Adrenal gland (tissue), 12 donors: ENCODE data around the gene EXOC6B. TPM values are rescaled to one million over a fixed set of nuclear protein-coding genes. Genes with fewer than 3 reads are reported as not detected.

Source experiments
- DNase-seq, 7 donors: peaks; one replicate each; pipeline ENCODE4 v3.0.0-alpha.2; 2019 to 2020
- H3K27ac ChIP-seq, 5 donors: fragments of 200-600 bp; sonication (generic) in 4 of 5; 1 replicate in 3 of 5; 2 replicates in 2 of 5; pipeline versions ENCODE4 v1.5.1 to v1.8.0; 2016 to 2020; ENCODE audit warnings: mild to moderate bottlenecking in 1 of 5
- H3K27me3 ChIP-seq: fragments of 200-600 bp; 2 replicates; pipeline ENCODE4 v1.8.0; 2021
- H3K36me3 ChIP-seq, 2 donors: fragments of 200-600 bp; replicated peaks in 1 of 2; 1 replicate in 1 of 2; 2 replicates in 1 of 2; pipeline versions ENCODE4 v1.5.1 to v1.8.0; 2018 to 2022
- H3K4me1 ChIP-seq, 2 donors: fragments of 200-600 bp; replicated peaks in 1 of 2; 1 replicate in 1 of 2; 2 replicates in 1 of 2; pipeline versions ENCODE4 v1.5.1 to v1.8.0; 2018 to 2021
- H3K4me3 ChIP-seq, 4 donors: fragments of 200-600 bp; sonication (generic) in 3 of 4; one replicate each; pipeline ENCODE4 v1.5.1; 2016 to 2018
- H3K9me3 ChIP-seq, 3 donors: fragments of 200-600 bp; sonication (generic) in 1 of 3; replicated peaks in 1 of 3; 1 replicate in 2 of 3; 2 replicates in 1 of 3; pipeline versions ENCODE4 v1.5.1 to v1.8.0; 2016 to 2021
- CTCF ChIP-seq, 6 experiments: fragments of 450-650 bp in 4 of 6; fragments of 200-600 bp in 2 of 6; sonication (generic) in 1 of 6; IDR thresholded peaks; 1 replicate in 5 of 6; 2 replicates in 1 of 6; pipeline versions ENCODE4 v1.5.1 to v1.8.0; 2016 to 2021; ENCODE audit warnings: antibody characterized with exemption in 6 of 6, mild to moderate bottlenecking in 2 of 6, moderate library complexity in 1 of 6
- POLR2A ChIP-seq, 2 donors: fragments of 450-650 bp; IDR thresholded peaks; one replicate each; pipeline ENCODE4 v1.6.1; 2017; ENCODE audit warnings: antibody characterized with exemption in 2 of 2, mild to moderate bottlenecking in 2 of 2, moderate library complexity in 1 of 2
- WGBS, 4 donors: extraction: QIAGEN DNeasy Blood & Tissue Kit in 2 of 4; methylation state at CpG; one replicate each; pipeline versions ENCODE4 v1.1.5 to v1.1.7; 2013 to 2017; 5-methylcytosine and 5-hydroxymethylcytosine counted together
- intact Hi-C, 2 donors: fragments of 100-400 bp; cut with DNase I; formaldehyde crosslinking; loops; one replicate each; pipeline versions ENCODE4 v1.14.1 to v1.15.0; 2022 to 2023
- polyA plus RNA-seq, 3 donors: library from polyadenylated mRNA; stranded (reverse); fragments of 200-250 nt in 2 of 3; fragments of 350-450 nt in 1 of 3; fragmentation: Illumina TruSeq in 1 of 3; extraction: RNeasy Lipid Tissue Mini Kit (QIAGEN cat#74804) in 1 of 3; gene quantifications; one replicate each; pipeline ENCODE4 v1.2.3, GENCODE V29; 2013 to 2014
- total RNA-seq, 9 donors: library from RNA; depleted of rRNA in 4 of 9; stranded (reverse); fragments of >200 nt in 4 of 9; fragments of 120-200 nt in 1 of 9; fragmentation: NEBNext Ultra II Directional in 1 of 9; extraction: Animal tissue kit (Norgen Biotek cat#: 25700) in 1 of 9; gene quantifications; one replicate each; pipeline versions ENCODE4 v1.1.0 to v1.2.4, GENCODE V29; 2013 to 2023
- donor health status: healthy with polysubstance abuse.
- donor health status: Bipolar disorder and iron deficiency.
- donor health status: DM: yes; HTN: yes; CAD: no.
- donor health status: DM: no; HTN: no; CAD: no.
- donor health status: DM: no; HTN: no; CAD: no.
- donor health status: DM: yes; HTN: yes; CAD: no.

Gene EXOC6B
- total and polyA plus RNA-seq, 12 donors = 6.0 to 92.6 (median 50.6) TPM

GRCh38 chr2:72255540-72255939, 570.3 kb downstream of the EXOC6B start:
- 97 to 100% (median 99%) methylated on average over 1 of the region's 1 CpG for WGBS, 4 donors
- H3K9me3 ChIP-seq = no peaks in the 10 kb centered on the region
- intact Hi-C loops = no loop called here
- H3K27ac ChIP-seq = no peak overlapping the region
- TF ChIP-seq CTCF (IDR thresholded peaks at IDR 0.05) (no peak), POLR2A (IDR thresholded peaks at IDR 0.05) (no peak)
- H3K4me1 ChIP-seq = no peaks in the 10 kb centered on the region
- no peak overlapping the region for H3K4me3 ChIP-seq
- H3K27me3 ChIP-seq = no peaks in the 10 kb centered on the region
- no peaks in the 10 kb centered on the region for H3K36me3 ChIP-seq
- DNase-seq = no peak

GRCh38 chr2:72254831-72255451, 570.9 kb downstream of the EXOC6B start:
- 92 to 100% (median 100%) methylated on average over 1 of the region's 1 CpG for WGBS, 4 donors
- H3K9me3 ChIP-seq = no peaks in the 10 kb centered on the region
- intact Hi-C loops = no loop called here
- H3K36me3 ChIP-seq = no peaks in the 10 kb centered on the region
- H3K4me1 ChIP-seq = no peaks in the 10 kb centered on the region
- H3K27ac ChIP-seq = no peak overlapping the region
- no peak overlapping the region for H3K4me3 ChIP-seq
- DNase-seq = no peak
- TF ChIP-seq POLR2A (IDR thresholded peaks at IDR 0.05) = no peak
- no peak for TF ChIP-seq CTCF (IDR thresholded peaks at IDR 0.05)
- H3K27me3 ChIP-seq = no peaks in the 10 kb centered on the region

- Histone ChIP-seq H3K27me3 (no peaks in the 10 kb centered on the region), H3K36me3 (no peaks in the 10 kb centered on the region), H3K4me3 (no peak overlapping the region), H3K27ac (no peak overlapping the region), H3K4me1 (peaks cover 7 to 25% of the 10 kb centered on the region in 2 donors), H3K9me3 (no peaks in the 10 kb centered on the region)
- DNase-seq = no peak
- TF ChIP-seq CTCF (IDR thresholded peaks at IDR 0.05) (no peak), POLR2A (IDR thresholded peaks at IDR 0.05) (no peak)
- intact Hi-C loops = no loop called here
Measured at GRCh38 chr2:72238311-72238710, 587.5 kb downstream of the EXOC6B start.

- H3K9me3 ChIP-seq = no peaks in the 10 kb centered on the region
- no peak for DNase-seq
- H3K36me3 ChIP-seq = no peaks in the 10 kb centered on the region
- peaks cover 7 to 25% of the 10 kb centered on the region in 2 donors for H3K4me1 ChIP-seq
- no peak for TF ChIP-seq CTCF (IDR thresholded peaks at IDR 0.05)
- no peak for TF ChIP-seq POLR2A (IDR thresholded peaks at IDR 0.05)
- no peak overlapping the region for H3K4me3 ChIP-seq
- intact Hi-C loops = no loop called here
- whole genome bisulfite sequencing, 4 donors = 73 to 79% (median 78%) methylated on average over 2 of the region's 2 CpGs
- H3K27me3 ChIP-seq = no peaks in the 10 kb centered on the region
- no peak overlapping the region for H3K27ac ChIP-seq
Measured at GRCh38 chr2:72237549-72237948, 588.3 kb downstream of the EXOC6B start.
